A673 (cell line): ENCODE results near the gene CCNK. TPM values are rescaled to one million over a fixed set of nuclear protein-coding genes. Genes with fewer than 3 reads are reported as not detected.

Source experiments
- BruUV-seq: library from RNA; stranded (reverse); fragments of 400-500 nt; replicated peaks from 2 replicates; lab custom pipeline; 2021; lab: Mats Ljungman, UMichigan
- CTCF ChIA-PET: fragments of 300-600 bp; sonication (Branson Sonifier 250); formaldehyde crosslinking; loops from one replicate; lab custom pipeline; 2022; ENCODE audit warnings: antibody characterized with exemption; lab: Charles Lee
- POLR2A ChIA-PET: fragments of 300-600 bp; sonication (Branson Sonifier 250); formaldehyde crosslinking; loops from one replicate; lab custom pipeline; 2022; ENCODE audit warnings: antibody characterized with exemption; ENCODE audit not compliant: low non-redundant PET; lab: Charles Lee
- DNase-seq: peaks from one replicate; pipeline ENCODE4 v3.0.0-alpha.2; 2015; ENCODE audit warnings: low spot score
- H3K27ac ChIP-seq: fragments of 200-600 bp; sonication (generic); 2 replicates; pipeline ENCODE4 v1.5.1; 2016; ENCODE audit warnings: mixed run types, low read depth, mild to moderate bottlenecking, mixed read lengths, antibody characterized with exemption, low read length; ENCODE audit not compliant: poor library complexity, severe bottlenecking
- H3K27me3 ChIP-seq: fragments of 200-600 bp; sonication (generic); replicated peaks from 2 replicates; pipeline ENCODE4 v1.6.1; 2017; ENCODE audit warnings: mixed run types, low read depth, mild to moderate bottlenecking, mixed read lengths, antibody characterized with exemption, low read length; ENCODE audit not compliant: insufficient read depth, poor library complexity
- H3K36me3 ChIP-seq: fragments of 200-600 bp; sonication (generic); 2 replicates; pipeline ENCODE4 v1.6.1; 2016; ENCODE audit warnings: mixed run types, mild to moderate bottlenecking, mixed read lengths, antibody characterized with exemption, low read length; ENCODE audit not compliant: insufficient read depth, poor library complexity, severe bottlenecking
- H3K4me1 ChIP-seq: fragments of 200-600 bp; sonication (generic); 2 replicates; pipeline ENCODE4 v1.6.1; 2017; ENCODE audit warnings: mixed run types, mild to moderate bottlenecking, mixed read lengths, antibody characterized with exemption, low read length; ENCODE audit not compliant: insufficient read depth, poor library complexity, severe bottlenecking
- H3K4me3 ChIP-seq: fragments of 200-600 bp; sonication (generic); 2 replicates; pipeline ENCODE4 v1.5.1; 2016; ENCODE audit warnings: low read depth, mixed run types, mild to moderate bottlenecking, mixed read lengths, low read length; ENCODE audit not compliant: poor library complexity, severe bottlenecking
- H3K9me3 ChIP-seq: fragments of 200-600 bp; sonication (generic); 2 replicates; pipeline ENCODE4 v1.6.1; 2016; ENCODE audit warnings: mixed run types, low read depth, mild to moderate bottlenecking, mixed read lengths, antibody characterized with exemption, low read length; ENCODE audit not compliant: poor library complexity, severe bottlenecking
- CTCF ChIP-seq: fragments of 300-800, 200-600 bp; sonication (generic); conservative IDR thresholded peaks from 2 replicates; pipeline ENCODE4 v1.5.1; 2017; ENCODE audit warnings: low read depth, mild to moderate bottlenecking, antibody characterized with exemption, low read length, moderate library complexity, mixed read lengths
- EZH2 ChIP-seq: fragments of 200-600 bp; sonication (generic); IDR thresholded peaks from 2 replicates; pipeline ENCODE4 v1.6.1; 2017; ENCODE audit warnings: borderline replicate concordance, low read depth, mild to moderate bottlenecking, mixed read lengths, antibody characterized with exemption, low read length; ENCODE audit not compliant: poor library complexity, severe bottlenecking
- intact Hi-C: fragments of 100-400 bp; cut with micrococcal nuclease; formaldehyde crosslinking; loops from one replicate; pipeline ENCODE4 v1.10.0; 2022; ENCODE audit not compliant: unreplicated experiment
- total RNA-seq: library from RNA; stranded (reverse); gene quantifications from 2 replicates; pipeline ENCODE4 v1.2.3, GENCODE V29; 2021

CCNK gene
- total RNA-seq, 1 experiment from 2014 or later: 88.0 TPM

DNA sequence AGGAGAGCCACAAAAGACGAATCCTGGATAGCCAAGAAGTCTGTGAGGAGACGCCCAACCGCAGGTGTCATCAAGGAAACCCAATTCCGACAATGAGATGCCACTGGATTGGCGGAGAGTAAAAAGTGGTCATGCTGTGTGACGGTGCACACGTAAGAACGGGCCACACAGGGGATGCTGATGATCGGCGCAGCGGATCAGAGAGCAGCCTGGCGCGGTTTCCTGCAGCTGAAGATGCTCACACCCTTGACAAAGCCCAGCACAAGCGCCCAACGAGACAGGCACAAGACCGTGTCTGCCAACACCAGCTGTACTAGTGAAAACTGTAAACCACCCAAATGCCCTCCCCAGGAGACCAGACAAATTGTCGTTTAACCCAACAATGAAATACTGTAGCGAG is 67.0 kb downstream of the CCNK start:
- Histone ChIP-seq H3K4me3 (no peak overlapping the region), H3K27me3 (no peaks in the 10 kb centered on the region), H3K27ac (no peak overlapping the region), H3K9me3 (no peaks in the 10 kb centered on the region), H3K4me1 (peaks cover 18% of the 10 kb centered on the region), H3K36me3 (no peaks in the 10 kb centered on the region)
- no TSS peak for BruUV-seq
- ChIA-PET POLR2A (no interaction called here), CTCF (no interaction called here)
- no peak for DNase-seq
- intact Hi-C loops: no loop called here
- TF ChIP-seq CTCF (no peak), EZH2 (no peak)

GRCh38 chr14:99548871-99549515 is 67.8 kb downstream of the CCNK start:
- Histone ChIP-seq H3K4me3 (no peak overlapping the region), H3K4me1 (peaks cover 18% of the 10 kb centered on the region), H3K27ac (no peak overlapping the region), H3K9me3 (no peaks in the 10 kb centered on the region), H3K36me3 (no peaks in the 10 kb centered on the region), H3K27me3 (no peaks in the 10 kb centered on the region)
- no TSS peak for BruUV-seq
- POLR2A ChIA-PET: no interaction called here
- TF ChIP-seq EZH2 (no peak), CTCF (no peak)
- CTCF ChIA-PET: no interaction called here
- intact Hi-C loops: no loop called here
- DNase-seq: no peak

GRCh38 chr14:99549684-99550083 is 68.5 kb downstream of the CCNK start:
- Histone ChIP-seq H3K4me3 (no peak overlapping the region), H3K27me3 (no peaks in the 10 kb centered on the region), H3K9me3 (no peaks in the 10 kb centered on the region), H3K27ac (no peak overlapping the region), H3K36me3 (no peaks in the 10 kb centered on the region), H3K4me1 (peaks cover 18% of the 10 kb centered on the region)
- TF ChIP-seq EZH2 (no peak), CTCF (no peak)
- no peak for DNase-seq
- intact Hi-C loops: no loop called here
- BruUV-seq: no TSS peak
- ChIA-PET CTCF (no interaction called here), POLR2A (no interaction called here)
